ENCODE results near the gene WNT7A. TPM values are rescaled to one million over a fixed set of nuclear protein-coding genes. Genes with fewer than 3 reads are reported as not detected.
A peak's percentile ranks its signal among the peaks of the same experiment; 100 is the strongest.

Gene WNT7A
- total RNA-seq, 4 donors from 2014 or later = not detected

DNA sequence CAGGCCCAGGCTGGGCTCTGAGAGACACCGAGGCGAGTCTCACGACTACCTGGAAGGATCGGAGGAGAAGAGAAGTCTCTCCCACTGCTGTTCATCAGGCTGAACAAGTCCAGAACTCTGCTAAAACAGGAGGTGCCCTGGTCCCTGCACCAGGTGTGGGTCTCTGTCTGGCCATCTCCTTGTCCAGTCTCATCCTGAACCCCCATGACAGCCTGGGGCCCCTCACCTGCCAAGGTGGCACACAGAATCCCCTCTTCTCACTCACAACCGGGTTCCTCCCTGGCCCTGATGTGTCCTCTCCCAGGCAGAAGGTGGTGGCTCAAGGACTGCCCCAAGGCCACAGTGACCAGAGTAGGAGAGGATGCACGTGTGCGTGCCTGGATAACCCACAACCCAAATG is 34.1 kb downstream of the WNT7A start:
- Histone ChIP-seq H3K9me3 (no peaks in the 10 kb centered on the region), H3K4me3 (no peak overlapping the region), H3K36me3 (no peaks in the 10 kb centered on the region), H3K4me1 (no peaks in the 10 kb centered on the region), H3K27me3 (no peaks in the 10 kb centered on the region), H3K27ac (no peak overlapping the region)
- TF ChIP-seq CTCF (IDR thresholded peaks at IDR 0.05) (no peak), POLR2A (IDR thresholded peaks at IDR 0.05) (no peak)
- no peak for DNase-seq

DNA sequence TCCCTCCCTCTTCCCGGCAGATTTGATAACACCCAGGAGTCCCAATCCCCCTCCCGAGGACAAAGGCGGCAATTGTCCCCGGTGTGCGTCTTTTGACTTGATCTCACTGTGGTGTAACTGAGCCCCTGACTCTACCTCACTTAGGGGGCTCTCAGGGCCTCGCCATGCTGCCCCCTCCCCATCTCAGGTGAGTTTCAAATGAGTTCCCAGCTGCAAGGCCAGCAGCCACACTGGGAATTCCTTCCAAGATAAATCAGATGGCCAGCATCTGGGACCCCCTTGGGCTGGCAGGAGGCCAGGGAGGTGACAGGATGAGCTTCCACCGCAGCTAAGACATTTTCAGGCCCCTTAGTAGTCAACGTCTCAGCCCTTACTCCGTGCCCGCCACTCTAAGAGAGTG is 35.0 kb downstream of the WNT7A start:
- TF ChIP-seq POLR2A (IDR thresholded peaks at IDR 0.05) (no peak), CTCF (IDR thresholded peaks at IDR 0.05) (no peak)
- H3K4me3 ChIP-seq = no peak overlapping the region
- no peaks in the 10 kb centered on the region for H3K36me3 ChIP-seq
- no peaks in the 10 kb centered on the region for H3K9me3 ChIP-seq
- H3K4me1 ChIP-seq = no peaks in the 10 kb centered on the region
- no peaks in the 10 kb centered on the region for H3K27me3 ChIP-seq
- no peak overlapping the region for H3K27ac ChIP-seq
- DNase-seq = no peak

- Histone ChIP-seq H3K4me1 (no peaks in the 10 kb centered on the region), H3K4me3 (no peak overlapping the region), H3K27ac (no peak overlapping the region), H3K27me3 (no peaks in the 10 kb centered on the region), H3K36me3 (no peaks in the 10 kb centered on the region), H3K9me3 (no peaks in the 10 kb centered on the region)
- no peak for TF ChIP-seq CTCF (IDR thresholded peaks at IDR 0.05)
- TF ChIP-seq POLR2A (IDR thresholded peaks at IDR 0.05) = no peak
- peak in 1 of 3 donors; percentile 2 for DNase-seq
Measured at GRCh38 chr3:13844286-13844685, 35.6 kb downstream of the WNT7A start.

DNA sequence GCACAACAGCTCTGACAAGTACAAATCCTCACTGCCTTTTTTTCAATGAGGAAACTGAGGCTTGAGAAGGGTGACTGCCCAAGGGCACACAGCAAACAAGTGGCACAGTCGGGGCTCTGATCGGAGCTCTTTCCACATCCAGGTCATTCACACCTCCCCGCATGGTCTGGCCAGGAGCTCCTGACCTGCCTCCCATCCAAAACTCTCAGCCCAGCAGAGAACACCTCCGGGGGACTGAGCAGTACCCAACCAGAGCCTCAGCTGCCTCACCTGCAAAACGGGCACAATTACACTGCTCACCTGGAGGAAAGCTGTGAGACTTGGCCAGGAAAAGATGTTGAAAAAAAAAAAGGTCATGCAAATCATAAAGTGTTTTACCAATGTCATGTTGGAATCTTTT is 36.5 kb downstream of the WNT7A start:
- Histone ChIP-seq H3K27me3 (no peaks in the 10 kb centered on the region), H3K9me3 (no peaks in the 10 kb centered on the region), H3K27ac (no peak overlapping the region), H3K36me3 (no peaks in the 10 kb centered on the region), H3K4me3 (no peak overlapping the region), H3K4me1 (no peaks in the 10 kb centered on the region)
- no peak for DNase-seq
- TF ChIP-seq CTCF (IDR thresholded peaks at IDR 0.05) (no peak), POLR2A (IDR thresholded peaks at IDR 0.05) (no peak)

GRCh38 chr3:13842226-13842625 is 37.6 kb downstream of the WNT7A start:
- no peak for TF ChIP-seq CTCF (IDR thresholded peaks at IDR 0.05)
- no peak for TF ChIP-seq POLR2A (IDR thresholded peaks at IDR 0.05)

DNA sequence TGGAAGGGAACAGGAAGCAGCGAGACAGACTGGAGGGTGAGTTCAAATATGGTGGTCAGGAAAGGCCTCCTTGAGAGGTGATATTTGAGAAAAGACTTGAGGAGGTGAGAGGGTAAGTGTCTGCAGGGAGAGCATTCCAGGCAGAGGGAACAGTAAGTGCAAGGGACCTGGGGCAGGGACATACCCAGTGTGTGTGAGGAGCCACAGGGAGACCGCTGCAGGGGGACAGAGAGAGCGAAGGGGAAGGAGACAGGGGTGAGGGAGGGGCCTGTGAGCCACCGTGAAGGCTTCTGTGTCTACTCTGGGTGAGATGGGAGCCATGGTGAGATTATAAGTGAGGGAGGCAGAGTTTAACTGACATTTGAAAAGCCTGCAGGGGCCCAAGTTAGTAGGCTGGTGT is 38.0 kb downstream of the WNT7A start:
- Histone ChIP-seq H3K27me3 (no peaks in the 10 kb centered on the region), H3K4me1 (no peaks in the 10 kb centered on the region), H3K27ac (no peak overlapping the region), H3K9me3 (no peaks in the 10 kb centered on the region), H3K36me3 (no peaks in the 10 kb centered on the region), H3K4me3 (no peak overlapping the region)
- no peak for DNase-seq
- no peak for TF ChIP-seq POLR2A (IDR thresholded peaks at IDR 0.05)
- no peak for TF ChIP-seq CTCF (IDR thresholded peaks at IDR 0.05)

More at GRCh38 chr3:13842226-13842625, 37.6 kb downstream of the WNT7A start:
- no peaks in the 10 kb centered on the region for H3K36me3 ChIP-seq
- H3K4me3 ChIP-seq = no peak overlapping the region
- H3K9me3 ChIP-seq = no peaks in the 10 kb centered on the region
- no peaks in the 10 kb centered on the region for H3K27me3 ChIP-seq
- H3K27ac ChIP-seq = no peak overlapping the region
- no peaks in the 10 kb centered on the region for H3K4me1 ChIP-seq
- DNase-seq = no peak
